Raji (cell line): ENCODE data around the gene GRM4.

ENCODE experiments used
- POLR2A ChIP-seq: IDR thresholded peaks from 2 replicates; pipeline ENCODE4 v1.6.1; 2011; ENCODE audit warnings: low read depth, low read length, control low read depth; ENCODE audit not compliant: insufficient read depth

GRM4 gene

GRCh38 chr6:34057790-34058189, 88.1 kb downstream of the GRM4 start:
- TF ChIP-seq POLR2A: no peak

- TF ChIP-seq POLR2A: no peak
Observed at GRCh38 chr6:34057191-34057590, 88.7 kb downstream of the GRM4 start.

- no peak for TF ChIP-seq POLR2A
Observed at GRCh38 chr6:34056305-34057108, 89.4 kb downstream of the GRM4 start.

GRCh38 chr6:34055223-34055933, 90.5 kb downstream of the GRM4 start:
- no peak for TF ChIP-seq POLR2A

- TF ChIP-seq POLR2A: no peak
Observed at GRCh38 chr6:34053721-34054120, 92.2 kb downstream of the GRM4 start.

- no peak for TF ChIP-seq POLR2A
Observed at GRCh38 chr6:34052918-34053608, 92.8 kb downstream of the GRM4 start.

- no peak for TF ChIP-seq POLR2A
Observed at GRCh38 chr6:34052071-34052825, 93.6 kb downstream of the GRM4 start.

GRCh38 chr6:34051331-34051919, 94.5 kb downstream of the GRM4 start:
- no peak for TF ChIP-seq POLR2A

- TF ChIP-seq POLR2A: no peak
Observed at GRCh38 chr6:34050691-34051090, 95.2 kb downstream of the GRM4 start.

- no peak for TF ChIP-seq POLR2A
Observed at GRCh38 chr6:34049395-34050342, 96.2 kb downstream of the GRM4 start.

- no peak for TF ChIP-seq POLR2A
Observed at GRCh38 chr6:34047913-34048867, 97.7 kb downstream of the GRM4 start.

GRCh38 chr6:34046617-34047016, 99.3 kb downstream of the GRM4 start:
- TF ChIP-seq POLR2A: no peak

GRCh38 chr6:34045771-34046170, 100.1 kb downstream of the GRM4 start:
- no peak for TF ChIP-seq POLR2A
